H1 (cell line): Measurements from ENCODE around the gene MAGI2. TPM values are rescaled to one million over a fixed set of nuclear protein-coding genes. Genes with fewer than 3 reads are reported as not detected.

Source experiments
- CTCF ChIA-PET: fragments of 300-600 bp; sonication (Branson Sonifier 250); formaldehyde crosslinking; loops from one replicate; lab custom pipeline; 2021; ENCODE audit not compliant: partially characterized antibody; lab: Charles Lee
- POLR2A ChIA-PET: fragments of 300-600 bp; sonication (Branson Sonifier 250); formaldehyde crosslinking; loops from one replicate; lab custom pipeline; 2021; ENCODE audit warnings: inconsistent platforms; ENCODE audit not compliant: partially characterized antibody; lab: Charles Lee
- DNase-seq, 2 experiments: peaks; one replicate each; pipeline versions ENCODE4 v3.0.0 to v3.0.0-alpha.2; 2010 to 2022; ENCODE audit warnings: low spot score in 2 of 2, low read depth in 1 of 2, mixed read lengths in 1 of 2
- FAIRE-seq: peaks from 2 replicates; lab custom pipeline; 2011; peaks lifted over from hg19 to GRCh38; lab: Jason Lieb, UNC
- H2AFZ ChIP-seq: 2 replicates; pipeline ENCODE4 v1.8.1; 2012; ENCODE audit warnings: low read length, inconsistent platforms
- H2AK5ac ChIP-seq: 2 replicates; pipeline ENCODE4 v1.6.1; 2013; ENCODE audit warnings: low read depth, low read length
- H2BK120ac ChIP-seq: replicated peaks from 2 replicates; pipeline ENCODE3; 2013; ENCODE audit warnings: low read depth, low read length, inconsistent platforms
- H2BK12ac ChIP-seq: 2 replicates; pipeline ENCODE4 v1.6.1; 2013; ENCODE audit warnings: low read depth, low read length
- H2BK15ac ChIP-seq: 2 replicates; pipeline ENCODE4 v1.6.1; 2013; ENCODE audit warnings: low read length
- H2BK20ac ChIP-seq: 2 replicates; pipeline ENCODE4 v1.6.1; 2013; ENCODE audit warnings: low read length
- H2BK5ac ChIP-seq: 2 replicates; pipeline ENCODE4 v1.6.1; 2013; ENCODE audit warnings: low read depth, low read length
- H3K14ac ChIP-seq: 2 replicates; pipeline ENCODE4 v1.6.1; 2013; ENCODE audit warnings: inconsistent platforms; ENCODE audit not compliant: insufficient read length
- H3K18ac ChIP-seq: 2 replicates; pipeline ENCODE4 v1.6.1; 2013; ENCODE audit warnings: low read length; ENCODE audit errors: extremely low read depth
- H3K23ac ChIP-seq: 2 replicates; pipeline ENCODE4 v1.6.1; 2013; ENCODE audit warnings: inconsistent platforms; ENCODE audit not compliant: insufficient read length
- H3K23me2 ChIP-seq: 2 replicates; pipeline ENCODE4 v1.6.1; 2013; ENCODE audit warnings: low read depth, low read length
- H3K27ac ChIP-seq: 2 replicates; pipeline ENCODE4 v1.6.1; 2011; ENCODE audit warnings: low read depth, low read length, inconsistent platforms
- H3K27me3 ChIP-seq, 4 experiments: replicated peaks in 1 of 4; 1 replicate in 1 of 4; 2 replicates in 3 of 4; pipeline versions ENCODE4 v1.6.1 to v1.8.1; 2011 to 2013; ENCODE audit warnings: low read length in 3 of 4, mild to moderate bottlenecking in 3 of 4, inconsistent platforms in 2 of 4, mixed read lengths in 2 of 4, moderate library complexity in 1 of 4; ENCODE audit not compliant: control insufficient read depth in 3 of 4, insufficient read depth in 3 of 4; ENCODE audit errors: extremely low read depth in 1 of 4
- H3K36me3 ChIP-seq, 4 experiments: 2 replicates each; pipeline versions ENCODE4 v1.6.1 to v1.8.1; 2011 to 2013; ENCODE audit warnings: mild to moderate bottlenecking in 4 of 4, low read length in 3 of 4, moderate library complexity in 2 of 4, control low read depth in 1 of 4, inconsistent platforms in 1 of 4; ENCODE audit not compliant: insufficient read depth in 4 of 4, control insufficient read depth in 2 of 4
- H3K4ac ChIP-seq: replicated peaks from 2 replicates; pipeline ENCODE3; 2013; ENCODE audit warnings: low read length, low read depth, mixed read lengths, inconsistent platforms; ENCODE audit not compliant: insufficient read length
- H3K4me1 ChIP-seq, 4 experiments: replicated peaks in 1 of 4; 1 replicate in 1 of 4; 2 replicates in 3 of 4; pipeline versions ENCODE4 v1.6.1 to v1.8.1; 2011 to 2013; ENCODE audit warnings: low read length in 3 of 4, inconsistent platforms in 2 of 4, mixed read lengths in 1 of 4; ENCODE audit not compliant: insufficient read depth in 4 of 4, control insufficient read depth in 3 of 4
- H3K4me2 ChIP-seq, 2 experiments: 2 replicates each; pipeline versions ENCODE4 v1.6.1 to v1.8.1; 2011 to 2013; ENCODE audit warnings: low read depth in 2 of 2, low read length in 2 of 2, control low read depth in 1 of 2, inconsistent platforms in 1 of 2, mild to moderate bottlenecking in 1 of 2; ENCODE audit not compliant: insufficient read depth in 1 of 2
- H3K4me3 ChIP-seq, 4 experiments: fragments of 200-600, 300-600 bp in 1 of 4; sonication (generic), shearing (Covaris generic), sonication (Bioruptor Twin) in 1 of 4; 2 replicates each; pipeline versions ENCODE4 v1.5.1 to v1.8.1; 2011 to 2016; ENCODE audit warnings: low read length in 4 of 4, low read depth in 3 of 4, control low read depth in 2 of 4, inconsistent platforms in 2 of 4, mild to moderate bottlenecking in 2 of 4, mixed read lengths in 1 of 4, moderate library complexity in 1 of 4; ENCODE audit not compliant: insufficient read depth in 2 of 4; ENCODE audit errors: extremely low read depth in 1 of 4
- H3K56ac ChIP-seq: replicated peaks from 2 replicates; pipeline ENCODE3; 2013; ENCODE audit warnings: low read depth, mild to moderate bottlenecking, mixed read lengths, low read length, inconsistent platforms; ENCODE audit not compliant: insufficient read length
- H3K79me1 ChIP-seq: 2 replicates; pipeline ENCODE4 v1.6.1; 2013; ENCODE audit warnings: low read depth, low read length, control low read depth
- H3K79me2 ChIP-seq, 2 experiments: 2 replicates each; pipeline versions ENCODE4 v1.6.1 to v1.8.1; 2012 to 2013; ENCODE audit warnings: low read length in 2 of 2, mild to moderate bottlenecking in 2 of 2, inconsistent platforms in 1 of 2; ENCODE audit not compliant: insufficient read depth in 2 of 2, control insufficient read depth in 1 of 2
- H3K9ac ChIP-seq, 4 experiments: replicated peaks in 1 of 4; 1 replicate in 1 of 4; 2 replicates in 3 of 4; pipeline versions ENCODE4 v1.6.1 to v1.8.1; 2011 to 2013; ENCODE audit warnings: low read depth in 3 of 4, low read length in 3 of 4, control low read depth in 2 of 4, mild to moderate bottlenecking in 2 of 4, moderate library complexity in 2 of 4, inconsistent platforms in 1 of 4; ENCODE audit errors: extremely low read depth in 1 of 4
- H3K9me3 ChIP-seq, 2 experiments: 2 replicates each; pipeline versions ENCODE4 v1.6.1 to v1.8.1; 2012 to 2013; ENCODE audit warnings: mild to moderate bottlenecking in 2 of 2, moderate library complexity in 2 of 2, control low read depth in 1 of 2, inconsistent platforms in 1 of 2, low read depth in 1 of 2, low read length in 1 of 2, mixed read lengths in 1 of 2; ENCODE audit not compliant: insufficient read depth in 2 of 2
- H4K20me1 ChIP-seq, 2 experiments: replicated peaks in 1 of 2; 2 replicates each; pipeline versions ENCODE3 to v1.8.1; 2011 to 2013; ENCODE audit warnings: inconsistent platforms in 2 of 2, low read length in 2 of 2, mild to moderate bottlenecking in 1 of 2; ENCODE audit not compliant: insufficient read depth in 2 of 2, control insufficient read depth in 1 of 2
- H4K5ac ChIP-seq: 2 replicates; pipeline ENCODE4 v1.6.1; 2013; ENCODE audit warnings: low read length, low read depth, mixed read lengths, inconsistent platforms; ENCODE audit not compliant: insufficient read length
- H4K8ac ChIP-seq: 2 replicates; pipeline ENCODE4 v1.8.0; 2013; ENCODE audit warnings: mild to moderate bottlenecking, moderate library complexity, low read length, inconsistent platforms; ENCODE audit not compliant: insufficient read depth; ENCODE audit errors: extremely low read depth
- H4K91ac ChIP-seq: replicated peaks from 2 replicates; pipeline ENCODE3; 2013; ENCODE audit warnings: low read length, mixed read lengths, inconsistent platforms; ENCODE audit not compliant: insufficient read length
- GTF2F1 ChIP-seq: IDR thresholded peaks from 2 replicates; pipeline ENCODE4 v1.6.1; 2012; ENCODE audit warnings: low read depth, low read length, improper control_type of control experiment, borderline replicate concordance
- RAD21 ChIP-seq, 2 experiments: IDR thresholded peaks in 1 of 2; conservative IDR thresholded peaks in 1 of 2; 2 replicates each; pipeline ENCODE4 v1.6.1; 2011; ENCODE audit warnings: low read depth in 2 of 2, low read length in 2 of 2, improper control_type of control experiment in 1 of 2, inconsistent platforms in 1 of 2, mild to moderate bottlenecking in 1 of 2, moderate library complexity in 1 of 2
- WGBS, 2 experiments: shearing (Covaris generic) in 1 of 2; methylation state at CpG; one replicate each; pipeline versions ENCODE4 v1.1.6 to v1.1.7; 2013 to 2015; ENCODE audit warnings: low lambda C conversion rate in 2 of 2, mixed read lengths in 2 of 2, inconsistent platforms in 1 of 2, low coverage in 1 of 2, missing lambda C conversion rate in 1 of 2; ENCODE audit not compliant: insufficient replicate concordance in 2 of 2, insufficient coverage in 1 of 2, insufficient read length in 1 of 2; ENCODE audit errors: extremely low coverage in 1 of 2, missing lambda C conversion rate in 1 of 2; 5-methylcytosine and 5-hydroxymethylcytosine counted together
- polyA plus RNA-seq, 7 experiments: library from polyadenylated mRNA; depleted of rRNA in 3 of 7; stranded (reverse) in 5 of 7; unstranded in 2 of 7; fragments of >200 nt in 5 of 7; fragments of 200-250 nt in 2 of 7; gene quantifications; 1 replicate in 5 of 7; 2 replicates in 1 of 7; 4 replicates in 1 of 7; pipeline versions ENCODE4 v1.2.1 to v1.2.3, GENCODE V29; 2011 to 2013; ENCODE audit warnings: missing spikeins in 2 of 7, mixed read lengths in 2 of 7
- total RNA-seq: library from RNA; stranded (reverse); fragmentation: NEBNext Ultra II Directional; extraction: Animal tissue kit (Norgen Biotek cat#: 25700); gene quantifications from 2 replicates; pipeline ENCODE4 v1.2.1, GENCODE V29; 2021
- TF ChIP-seq, protein P1 (sequence below), 3 experiments: IDR thresholded peaks; 1 replicate in 2 of 3; 2 replicates in 1 of 3; pipeline versions ENCODE4 v1.5.1 to v1.6.1; 2011; ENCODE audit warnings: low read length in 3 of 3, mild to moderate bottlenecking in 3 of 3, inconsistent platforms in 2 of 3, low read depth in 1 of 3, moderate library complexity in 1 of 3; ENCODE audit not compliant: insufficient read depth in 1 of 3; ENCODE audit errors: control extremely low read depth in 1 of 3

Gene MAGI2
- total and polyA plus RNA-seq, 2 of the 8 experiments (the other 6 are each of a cell fraction or from before 2014, with no cell fraction given), result 6.0 to 27.3 TPM

- DNase-seq, result no peak
- Histone ChIP-seq H3K4ac (no peak overlapping the region), H2BK15ac (no peak overlapping the region), H2AFZ (no peak overlapping the region), H4K5ac (no peak overlapping the region), H4K91ac (no peak overlapping the region), H3K27me3 (no peaks in the 10 kb centered on the region), H2AK5ac (no peak overlapping the region), H3K23ac (no peak overlapping the region), H3K79me2 (no peaks in the 10 kb centered on the region), H3K9ac (no peak overlapping the region), H3K36me3 (no peaks in the 10 kb centered on the region), H3K4me3 (no peak overlapping the region), H3K56ac (no peak overlapping the region), H3K4me2 (no peak overlapping the region), H3K14ac (no peak overlapping the region), H3K27ac (no peak overlapping the region), H2BK20ac (no peak overlapping the region), H3K9me3 (no peaks in the 10 kb centered on the region), H4K20me1 (no peaks in the 10 kb centered on the region), H2BK12ac (no peak overlapping the region), H4K8ac (no peak overlapping the region), H3K23me2 (no peaks in the 10 kb centered on the region), H3K79me1 (no peaks in the 10 kb centered on the region), H2BK120ac (no peak overlapping the region), H2BK5ac (no peak overlapping the region), H3K4me1 (peaks cover 0 to 3% (median 0%) of the 10 kb centered on the region in 4 experiments; a peak in 2 of 7 replicates), H3K18ac (no peak overlapping the region)
- peak; percentile 62 for FAIRE-seq
- 83% methylated on average over 1 of the region's 1 CpG; no CpG with 5 or more reads in 1 of the 2 experiments for WGBS, 2 experiments
- ChIA-PET CTCF (interaction anchor here (0.6 to 2.5 kb wide), 16 partner anchors 11 to 414 kb away, joined by 3 to 19 read pairs (median 3); no protein-coding TSS in a partner anchor), POLR2A (interaction anchor here (0.6 kb wide), 1 partner anchor 353 kb away, joined by 3 read pairs; no protein-coding TSS in a partner anchor)
- TF ChIP-seq, protein P1, sequence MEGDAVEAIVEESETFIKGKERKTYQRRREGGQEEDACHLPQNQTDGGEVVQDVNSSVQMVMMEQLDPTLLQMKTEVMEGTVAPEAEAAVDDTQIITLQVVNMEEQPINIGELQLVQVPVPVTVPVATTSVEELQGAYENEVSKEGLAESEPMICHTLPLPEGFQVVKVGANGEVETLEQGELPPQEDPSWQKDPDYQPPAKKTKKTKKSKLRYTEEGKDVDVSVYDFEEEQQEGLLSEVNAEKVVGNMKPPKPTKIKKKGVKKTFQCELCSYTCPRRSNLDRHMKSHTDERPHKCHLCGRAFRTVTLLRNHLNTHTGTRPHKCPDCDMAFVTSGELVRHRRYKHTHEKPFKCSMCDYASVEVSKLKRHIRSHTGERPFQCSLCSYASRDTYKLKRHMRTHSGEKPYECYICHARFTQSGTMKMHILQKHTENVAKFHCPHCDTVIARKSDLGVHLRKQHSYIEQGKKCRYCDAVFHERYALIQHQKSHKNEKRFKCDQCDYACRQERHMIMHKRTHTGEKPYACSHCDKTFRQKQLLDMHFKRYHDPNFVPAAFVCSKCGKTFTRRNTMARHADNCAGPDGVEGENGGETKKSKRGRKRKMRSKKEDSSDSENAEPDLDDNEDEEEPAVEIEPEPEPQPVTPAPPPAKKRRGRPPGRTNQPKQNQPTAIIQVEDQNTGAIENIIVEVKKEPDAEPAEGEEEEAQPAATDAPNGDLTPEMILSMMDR (IDR thresholded peaks at IDR 0.05; ENCODE audit: control extremely low read depth in 1 of 3, insufficient read depth in 1 of 3, low read depth in 1 of 3, low read length in 3 of 3), result peak in 2 of 3 experiments; percentile 42 to 57; a peak in 3 of 4 replicates
- TF ChIP-seq RAD21 (IDR thresholded peaks at IDR 0.05 in 1 of 2, conservative IDR thresholded peaks at IDR 0.05 in 1 of 2; ENCODE audit: low read depth in 2 of 2, low read length in 2 of 2) (peak; percentile 45 to 60), GTF2F1 (no peak)
Measured at GRCh38 chr7:78434281-78434680, 1019.2 kb downstream of the MAGI2 start.
